Erythroblast (primary cell): Measurements from ENCODE around the gene LARGE1.

Experiments used
- GATA1 ChIP-seq: IDR thresholded peaks from 2 replicates; pipeline ENCODE4 v1.6.1; 2011; ENCODE audit warnings: low read depth, mild to moderate bottlenecking, control low read depth, low read length, moderate library complexity
- POLR2A ChIP-seq: IDR thresholded peaks from 2 replicates; pipeline ENCODE4 v1.6.1; 2011; ENCODE audit warnings: mild to moderate bottlenecking, low read length

DNA sequence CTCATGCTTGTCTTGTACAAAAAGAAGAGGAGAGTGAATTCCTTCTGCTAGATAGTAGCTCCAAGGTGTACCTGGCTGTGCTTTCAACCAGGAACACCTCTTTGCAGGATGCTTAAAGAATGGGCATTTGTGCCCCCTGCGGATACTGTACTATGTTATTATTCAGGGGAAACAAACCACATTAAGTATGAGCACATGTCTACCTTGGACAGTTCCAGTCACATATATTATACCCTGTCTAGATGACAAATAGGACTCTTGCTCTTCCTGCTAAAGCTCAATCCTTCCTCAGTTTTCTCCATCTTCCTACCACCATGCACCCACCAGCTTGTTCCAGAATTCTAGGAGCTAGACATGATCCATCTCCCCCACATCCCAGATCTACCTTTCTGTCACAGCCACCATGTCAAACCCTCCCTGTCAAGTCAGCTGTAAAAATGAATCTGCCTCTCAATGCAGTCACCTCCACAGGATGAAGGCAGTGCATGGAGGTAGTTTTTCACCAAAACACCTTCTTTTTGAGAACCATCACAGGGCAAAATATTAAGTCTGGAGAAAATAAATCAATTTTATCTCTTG lies 337.4 kb downstream of the LARGE1 start:
- TF ChIP-seq POLR2A (no peak), GATA1 (no peak)
